Liver (tissue), 3 donors: ENCODE measurements around the gene SIT1.

Experiments used
- ATF3 ChIP-seq: IDR thresholded peaks from 2 replicates; pipeline ENCODE4 v1.6.1; 2016; ENCODE audit warnings: antibody characterized with exemption
- CTCF ChIP-seq: fragments of 150-350 bp; IDR thresholded peaks from 2 replicates; pipeline ENCODE4 v1.5.1; 2017; ENCODE audit warnings: improper control_type of control experiment, low read depth, low read length; ENCODE audit not compliant: missing input control
- HNF4A ChIP-seq, 2 donors: conservative IDR thresholded peaks; 2 replicates each; pipeline ENCODE4 v1.6.1; 2016; ENCODE audit warnings: antibody characterized with exemption in 2 of 2, mild to moderate bottlenecking in 2 of 2
- JUND ChIP-seq, 2 donors: IDR thresholded peaks; 2 replicates each; pipeline ENCODE4 v1.6.1; 2016; ENCODE audit warnings: antibody characterized with exemption in 2 of 2
- MAX ChIP-seq: IDR thresholded peaks from 2 replicates; pipeline ENCODE4 v1.6.1; 2016; ENCODE audit warnings: antibody characterized with exemption
- RAD21 ChIP-seq, 2 donors: IDR thresholded peaks; 2 replicates each; pipeline ENCODE4 v1.6.1; 2016; ENCODE audit warnings: antibody characterized with exemption in 2 of 2, mild to moderate bottlenecking in 2 of 2
- REST ChIP-seq: IDR thresholded peaks from 2 replicates; pipeline ENCODE4 v1.6.1; 2016; ENCODE audit warnings: antibody characterized with exemption, mild to moderate bottlenecking
- SP1 ChIP-seq: IDR thresholded peaks from 2 replicates; pipeline ENCODE4 v1.6.1; 2018; ENCODE audit warnings: antibody characterized with exemption, mild to moderate bottlenecking
- TAF1 ChIP-seq: conservative IDR thresholded peaks from 2 replicates; pipeline ENCODE4 v1.6.1; 2016; ENCODE audit warnings: antibody characterized with exemption, mild to moderate bottlenecking
- donor health status: healthy.
- donor health status: healthy.

- TF ChIP-seq MAX (no peak), CTCF (no peak), REST (no peak), TAF1 (no peak), RAD21 (IDR thresholded peaks at IDR 0.05) (no peak), SP1 (no peak), ATF3 (no peak), JUND (IDR thresholded peaks at IDR 0.05) (no peak), HNF4A (conservative IDR thresholded peaks at IDR 0.05) (no peak)
These were observed 15.0 kb downstream of the SIT1 start for GRCh38 chr9:35635730-35636129.
